GM20000 (cell line): Measurements from ENCODE around the gene SNX3.

ENCODE experiments used
- DNase-seq: peaks from one replicate; pipeline ENCODE4 v3.0.0; 2012; ENCODE audit warnings: low spot score
- TF ChIP-seq, protein P1 (sequence below): IDR thresholded peaks from 2 replicates; pipeline ENCODE4 v1.5.1; 2012; ENCODE audit warnings: mild to moderate bottlenecking, control low read depth; ENCODE audit errors: extremely low read depth, missing control alignments

SNX3 gene

DNA sequence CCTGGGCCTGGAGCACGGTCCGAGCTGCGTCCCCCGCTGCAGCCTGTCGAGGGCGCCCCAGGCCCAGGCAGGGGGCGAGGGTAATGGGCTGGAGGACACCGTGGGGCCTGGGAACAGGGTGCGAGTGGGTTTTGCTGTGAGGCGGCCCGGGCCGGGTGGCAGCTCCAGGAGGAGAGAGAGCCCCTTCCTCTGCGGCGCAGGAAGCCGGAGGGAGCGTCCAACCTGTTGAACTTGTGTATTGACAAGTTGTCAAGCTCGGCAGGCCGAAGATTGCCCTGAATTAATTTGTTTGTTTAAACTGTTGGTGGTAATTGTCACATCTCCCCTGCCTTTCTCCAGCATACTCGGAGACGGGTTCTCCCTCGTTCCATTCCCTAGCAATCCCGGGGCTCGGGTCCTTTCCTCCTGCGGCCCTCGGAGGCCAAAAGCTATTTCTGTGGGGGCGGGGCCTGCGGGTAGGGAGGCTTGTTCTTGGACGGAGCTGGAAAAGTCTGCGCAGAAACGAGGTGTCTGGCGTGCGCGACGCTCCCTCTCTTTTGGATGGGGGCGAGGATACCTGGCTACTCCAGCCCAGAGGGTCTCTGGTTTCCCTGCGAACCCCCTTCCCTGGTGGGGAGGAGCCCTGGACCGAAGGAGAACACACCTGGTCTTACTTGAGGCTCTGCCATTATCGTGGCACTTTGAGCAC lies 85.1 kb downstream of the SNX3 start:
- DNase-seq, result peak; percentile 41
- TF ChIP-seq, protein P1, sequence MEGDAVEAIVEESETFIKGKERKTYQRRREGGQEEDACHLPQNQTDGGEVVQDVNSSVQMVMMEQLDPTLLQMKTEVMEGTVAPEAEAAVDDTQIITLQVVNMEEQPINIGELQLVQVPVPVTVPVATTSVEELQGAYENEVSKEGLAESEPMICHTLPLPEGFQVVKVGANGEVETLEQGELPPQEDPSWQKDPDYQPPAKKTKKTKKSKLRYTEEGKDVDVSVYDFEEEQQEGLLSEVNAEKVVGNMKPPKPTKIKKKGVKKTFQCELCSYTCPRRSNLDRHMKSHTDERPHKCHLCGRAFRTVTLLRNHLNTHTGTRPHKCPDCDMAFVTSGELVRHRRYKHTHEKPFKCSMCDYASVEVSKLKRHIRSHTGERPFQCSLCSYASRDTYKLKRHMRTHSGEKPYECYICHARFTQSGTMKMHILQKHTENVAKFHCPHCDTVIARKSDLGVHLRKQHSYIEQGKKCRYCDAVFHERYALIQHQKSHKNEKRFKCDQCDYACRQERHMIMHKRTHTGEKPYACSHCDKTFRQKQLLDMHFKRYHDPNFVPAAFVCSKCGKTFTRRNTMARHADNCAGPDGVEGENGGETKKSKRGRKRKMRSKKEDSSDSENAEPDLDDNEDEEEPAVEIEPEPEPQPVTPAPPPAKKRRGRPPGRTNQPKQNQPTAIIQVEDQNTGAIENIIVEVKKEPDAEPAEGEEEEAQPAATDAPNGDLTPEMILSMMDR, result no peak

DNA sequence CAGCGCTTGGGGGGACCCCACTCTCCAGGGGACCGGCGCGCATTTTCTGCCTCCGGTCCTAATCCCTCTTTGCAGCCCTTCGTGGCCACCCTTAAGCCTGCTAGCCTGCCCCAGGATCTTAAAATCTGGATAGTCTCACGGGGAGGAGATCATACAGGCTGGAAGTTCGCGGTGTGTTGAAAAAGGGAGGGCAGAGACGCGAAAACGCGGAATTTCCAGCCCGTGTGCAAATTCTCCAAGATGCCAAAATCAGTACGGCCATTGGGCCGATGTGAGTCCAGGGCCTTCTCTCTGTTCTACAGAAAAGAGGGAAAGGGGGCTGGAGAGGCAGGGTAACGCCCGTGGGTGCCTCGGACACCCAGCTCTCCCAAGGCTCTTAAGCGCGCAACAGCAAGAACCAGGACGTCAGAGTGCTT lies 85.7 kb downstream of the SNX3 start:
- TF ChIP-seq, protein P1, result no peak
- peak; percentile 16 for DNase-seq

DNA sequence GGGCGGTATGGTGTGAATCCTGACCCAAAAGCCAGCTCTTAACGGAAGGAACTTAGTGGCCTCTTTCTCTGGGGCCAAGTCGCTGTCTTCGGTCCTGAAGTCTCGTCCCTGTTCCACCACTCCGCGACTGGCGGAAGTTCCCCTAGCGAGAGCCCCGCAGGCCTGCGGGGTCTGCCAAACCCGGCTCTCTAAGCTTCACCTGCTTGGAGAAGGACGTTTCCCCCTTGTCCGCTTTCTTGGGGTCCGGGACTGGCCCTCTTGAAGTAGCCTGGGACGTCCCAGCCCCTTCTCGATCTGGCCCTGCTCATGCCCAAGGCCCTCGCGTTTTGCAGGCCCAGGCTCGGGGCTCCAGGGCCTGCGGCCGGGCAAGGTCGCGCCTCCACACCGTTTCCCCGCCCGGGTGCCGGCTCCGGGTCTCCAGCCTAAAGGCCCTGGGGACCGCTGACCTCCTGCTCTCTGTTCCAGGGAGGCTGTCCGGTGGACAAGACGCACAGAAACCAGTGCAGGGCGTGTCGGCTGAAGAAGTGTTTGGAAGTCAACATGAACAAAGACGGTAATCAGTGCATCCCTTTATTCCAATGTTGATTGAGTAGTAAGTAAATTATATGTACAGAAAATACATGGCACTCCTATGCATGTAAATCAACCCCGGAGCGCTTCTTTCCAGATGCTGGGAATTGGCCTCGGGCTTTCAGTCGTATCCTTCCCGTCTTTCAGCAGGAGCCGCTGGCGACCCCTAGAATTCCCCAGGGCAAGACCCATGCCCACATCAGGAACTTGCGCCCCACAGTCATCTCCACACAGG lies 86.3 kb downstream of the SNX3 start:
- DNase-seq, result peak; percentile 68
- TF ChIP-seq, protein P1, result no peak

DNA sequence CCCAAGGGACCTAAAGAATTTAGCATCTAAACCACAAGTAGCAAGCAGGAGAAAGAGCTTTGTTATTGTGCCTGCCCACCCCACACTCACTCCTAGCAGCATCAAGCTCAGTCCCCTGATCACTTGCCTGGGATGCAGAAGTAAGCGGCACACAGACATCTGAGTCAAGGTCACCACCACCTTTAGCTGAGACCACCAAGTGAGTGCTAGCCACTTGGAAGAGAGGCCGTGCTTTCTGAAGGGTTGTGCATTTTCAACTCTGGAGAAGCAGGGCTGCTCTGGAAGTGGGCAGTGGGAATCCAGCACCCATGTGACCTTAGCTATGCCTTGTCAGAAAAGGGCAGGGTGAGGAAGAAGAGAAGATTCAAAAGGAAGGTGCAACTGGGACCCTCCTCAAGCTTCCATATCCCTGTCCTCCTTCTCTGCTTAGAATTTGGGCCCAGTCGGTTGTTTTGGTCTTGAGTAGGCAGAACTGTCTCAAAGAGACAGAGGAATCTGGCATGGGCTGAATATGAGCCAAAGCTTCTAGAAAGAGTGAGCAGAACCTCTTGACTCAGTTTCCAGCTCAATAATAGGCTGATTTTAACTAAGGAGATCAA lies 88.8 kb downstream of the SNX3 start:
- TF ChIP-seq, protein P1, result no peak
- DNase-seq, result peak; percentile 31

DNA sequence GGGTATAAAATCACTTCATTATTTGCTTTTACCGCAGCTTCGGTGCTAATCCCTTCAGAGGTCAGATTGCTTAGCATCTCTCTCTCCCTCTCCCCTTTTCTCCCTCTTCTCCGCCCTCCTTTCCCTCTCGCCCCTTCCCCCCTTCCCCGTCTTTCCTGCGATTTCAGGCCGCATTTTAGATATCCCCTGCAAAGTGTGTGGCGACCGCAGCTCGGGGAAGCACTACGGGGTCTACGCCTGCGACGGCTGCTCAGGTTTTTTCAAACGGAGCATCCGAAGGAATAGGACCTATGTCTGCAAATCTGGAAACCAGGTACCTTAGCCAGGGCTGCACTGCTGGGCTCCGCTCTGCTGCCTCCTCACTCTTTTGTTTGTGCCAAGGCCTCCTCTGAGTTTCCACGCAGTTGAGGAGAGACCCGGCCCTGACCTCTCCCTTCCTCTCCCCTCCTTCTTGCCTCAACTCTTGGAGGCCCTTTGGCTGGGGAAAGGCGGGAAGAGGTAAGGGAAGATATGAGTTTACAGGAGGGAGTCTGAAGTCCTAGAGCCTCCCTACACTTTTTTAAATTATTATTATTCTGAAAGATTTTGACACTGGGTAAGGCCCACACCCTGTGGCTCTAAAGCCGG lies 89.4 kb downstream of the SNX3 start:
- DNase-seq, result peak; percentile 20
- TF ChIP-seq, protein P1, result no peak

DNA sequence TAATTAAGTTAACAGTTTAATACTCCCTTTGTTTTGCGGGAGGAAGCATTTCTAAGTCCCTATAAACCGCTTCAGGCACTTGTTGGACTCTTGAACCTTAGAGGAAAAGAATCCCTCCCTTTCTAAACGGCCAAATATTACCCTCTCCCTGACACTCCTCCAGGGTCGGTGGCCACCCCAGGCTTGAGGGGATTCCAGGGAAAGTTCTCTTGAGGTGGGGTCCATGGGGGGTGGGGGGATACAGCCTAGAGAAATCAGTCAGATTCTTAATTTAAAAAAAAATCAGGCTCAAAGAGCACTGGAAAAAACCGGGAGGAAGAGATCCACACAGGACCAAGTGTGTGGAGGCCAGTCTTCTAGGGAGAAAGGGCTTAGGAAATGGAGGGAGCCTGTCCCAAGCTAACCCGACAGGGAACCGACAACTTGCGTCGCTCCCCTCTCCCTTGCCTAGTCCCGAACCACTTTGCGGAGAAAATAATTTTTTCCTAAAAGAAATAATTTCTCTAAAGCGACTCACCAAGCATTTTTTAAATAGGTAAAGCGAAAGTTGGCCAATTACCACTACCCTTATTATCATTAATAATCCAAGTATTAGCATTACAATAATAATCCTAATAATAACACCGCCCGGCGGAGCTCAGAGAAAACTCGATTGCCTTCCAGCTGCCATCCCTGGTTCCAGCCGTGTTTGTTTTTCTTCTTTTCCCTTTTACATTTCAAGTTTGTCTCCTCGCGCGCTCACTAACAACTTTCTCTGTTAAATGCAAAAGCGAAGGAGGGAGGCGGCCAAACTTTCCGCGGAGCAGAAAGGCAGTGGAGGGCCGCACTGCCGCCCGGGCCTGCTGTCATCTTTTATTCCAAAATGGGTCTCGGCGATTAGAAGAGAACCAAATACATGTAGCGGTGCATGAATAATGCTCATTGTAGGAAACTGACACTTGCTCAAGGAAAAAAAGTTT lies 90.2 kb downstream of the SNX3 start:
- TF ChIP-seq, protein P1, result no peak
- peak; percentile 44 for DNase-seq
